HG02852 (cell line): ENCODE results near the gene GMPR2.

Source experiments
- ATAC-seq: cut with Tn5 transposase; IDR thresholded peaks from one replicate; pipeline ENCODE4 v1.9.1; 2021; ENCODE audit warnings: mild to moderate bottlenecking, moderate library complexity; ENCODE audit not compliant: unreplicated experiment

Gene GMPR2

GRCh38 chr14:24232645-24233537 lies at the start of gene GMPR2:
Gene GMPR2, plus strand, starts transcription at chr14:24232929. Its CDS starts 325 bp downstream, at chr14:24233254.
- ATAC-seq: peak; percentile 60

GRCh38 chr14:24183014-24183481 lies 49.7 kb upstream of the GMPR2 start:
- ATAC-seq: no peak

GRCh38 chr14:24184104-24184970 lies 48.4 kb upstream of the GMPR2 start:
- no peak for ATAC-seq

- no peak for ATAC-seq
Observed at GRCh38 chr14:24185026-24185425, 47.7 kb upstream of the GMPR2 start.

GRCh38 chr14:24185741-24186140 lies 47.0 kb upstream of the GMPR2 start:
- no peak for ATAC-seq

GRCh38 chr14:24186831-24187538 lies 45.7 kb upstream of the GMPR2 start:
- no peak for ATAC-seq

GRCh38 chr14:24187539-24187915 lies 45.2 kb upstream of the GMPR2 start:
- no peak for ATAC-seq

GRCh38 chr14:24188251-24189058 lies 44.3 kb upstream of the GMPR2 start, which contains the start of gene IPO4:
Gene IPO4, minus strand, starts transcription at chr14:24188816. Its CDS starts 29 bp downstream, at chr14:24188787.
- ATAC-seq: peak; percentile 89

GRCh38 chr14:24189059-24189375 lies 43.7 kb upstream of the GMPR2 start:
- no peak for ATAC-seq

GRCh38 chr14:24189460-24189859 lies 43.3 kb upstream of the GMPR2 start:
- ATAC-seq: no peak

GRCh38 chr14:24190416-24190815 lies 42.3 kb upstream of the GMPR2 start:
- no peak for ATAC-seq

GRCh38 chr14:24192933-24193332 lies 39.8 kb upstream of the GMPR2 start:
- no peak for ATAC-seq

GRCh38 chr14:24194186-24194872 lies 38.4 kb upstream of the GMPR2 start:
- ATAC-seq: no peak

- ATAC-seq: no peak
Observed at GRCh38 chr14:24194873-24195185, 37.9 kb upstream of the GMPR2 start.

- peak; percentile 86 for ATAC-seq
Observed at GRCh38 chr14:24195186-24196070, 37.3 kb upstream of the GMPR2 start, which contains the start of gene TM9SF1. Gene TM9SF1, minus strand, starts transcription at chr14:24195441. Its CDS starts 422 bp downstream, at chr14:24195019.

- ATAC-seq: peak; percentile 21
Observed at GRCh38 chr14:24196071-24197055, 36.4 kb upstream of the GMPR2 start.

GRCh38 chr14:24197056-24197450 lies 35.7 kb upstream of the GMPR2 start:
- no peak for ATAC-seq
